Measurements from ENCODE around the gene CC2D1A.
"Not testable (repeated sequence)": the region's sequence is repeated elsewhere in the genome, so short reads cannot be mapped to it uniquely, and the experiment has no call there.

CC2D1A gene

GRCh38 chr19:13906910-13907309 is 909 bp downstream of the CC2D1A start:
- DNase-seq (ENCODE audit: low read depth, low spot score): no peak

DNA sequence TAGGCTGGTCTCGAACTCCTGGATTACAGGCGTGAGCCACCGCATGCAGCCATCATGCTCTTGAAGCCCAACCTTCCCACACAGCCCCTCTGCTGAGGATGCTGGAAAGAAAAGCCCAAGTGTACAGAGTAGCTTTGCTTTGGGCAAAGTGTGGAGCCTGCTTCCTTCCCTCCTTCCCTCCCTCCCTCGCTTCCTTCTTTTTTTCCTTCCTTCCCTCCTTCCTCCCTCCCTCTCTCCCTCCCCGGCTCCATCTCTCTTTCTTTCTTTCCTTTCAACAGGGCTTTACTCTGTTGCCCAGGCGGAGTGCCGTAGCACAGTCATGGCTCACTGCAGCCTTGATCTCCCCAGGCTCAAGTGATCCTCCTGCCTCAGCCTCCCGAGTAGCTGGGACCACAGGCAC is 2.7 kb downstream of the CC2D1A start:
- no peak for DNase-seq (ENCODE audit: low read depth, low spot score)

DNA sequence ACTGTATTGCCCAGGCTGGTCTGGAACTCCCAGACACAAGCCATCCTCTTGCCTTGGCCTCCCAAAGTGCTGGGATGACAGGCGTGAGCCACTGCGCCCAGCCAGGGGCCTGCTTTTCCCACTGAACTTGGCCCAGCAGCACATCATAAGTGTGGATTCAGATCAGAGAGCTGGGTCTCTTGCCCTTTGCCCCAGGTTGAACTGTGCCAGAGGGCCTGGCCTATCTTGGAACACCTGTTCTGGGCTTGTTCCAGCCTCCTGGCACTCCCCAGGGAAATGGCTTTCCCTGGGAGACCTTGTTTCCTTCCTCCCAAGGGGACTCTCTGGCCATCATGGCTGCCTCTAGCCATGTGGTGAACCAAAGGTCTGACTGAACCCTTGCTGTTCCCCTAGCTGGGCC is 3.4 kb downstream of the CC2D1A start:
- DNase-seq (ENCODE audit: low read depth, low spot score): no peak

DNA sequence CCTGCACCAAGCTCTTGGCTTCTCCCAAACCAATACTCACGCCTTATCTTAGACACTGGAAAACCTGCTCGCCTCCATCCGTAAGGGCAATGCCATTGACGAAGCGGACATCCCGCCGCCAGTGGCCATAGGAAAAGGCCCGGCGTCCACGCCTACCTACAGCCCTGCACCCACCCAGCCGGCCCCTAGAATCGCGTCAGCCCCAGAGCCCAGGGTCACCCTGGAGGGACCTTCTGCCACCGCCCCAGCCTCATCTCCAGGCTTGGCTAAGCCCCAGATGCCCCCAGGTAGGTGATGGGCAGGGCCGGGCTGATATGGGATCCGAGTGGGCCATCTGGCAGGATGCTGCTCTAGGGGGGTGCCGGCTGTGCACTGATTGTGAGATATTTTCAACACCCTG is 7.4 kb downstream of the CC2D1A start:
- no peak for DNase-seq (ENCODE audit: low read depth, low spot score)

- DNase-seq (ENCODE audit: low read depth, low spot score): no peak
Measured at GRCh38 chr19:13914777-13915176, 8.8 kb downstream of the CC2D1A start.

DNA sequence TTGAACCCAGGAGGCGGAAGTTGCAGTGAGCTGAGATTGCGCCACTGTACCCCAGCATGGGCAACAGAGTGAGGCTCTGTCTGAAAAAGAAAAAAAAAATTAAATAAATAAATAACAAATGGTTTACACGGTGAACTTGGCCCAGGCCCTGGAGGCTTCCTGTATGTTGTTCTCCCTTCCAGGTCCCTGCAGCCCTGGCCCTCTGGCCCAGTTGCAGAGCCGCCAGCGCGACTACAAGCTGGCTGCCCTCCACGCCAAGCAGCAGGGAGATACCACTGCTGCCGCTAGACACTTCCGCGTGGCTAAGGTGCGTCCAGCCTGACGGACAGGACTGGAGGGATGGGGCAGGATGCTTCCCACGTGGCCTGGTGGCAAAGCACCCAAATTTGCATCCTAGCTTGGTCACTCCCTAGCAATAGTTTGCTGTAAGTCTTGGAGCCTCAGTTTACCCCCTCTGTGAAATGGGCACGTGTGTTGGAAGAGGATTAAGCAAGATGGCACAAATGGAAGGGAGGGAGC is 11.9 kb downstream of the CC2D1A start:
- no peak for DNase-seq (ENCODE audit: low read depth, low spot score)

GRCh38 chr19:13918726-13919411 is 12.9 kb downstream of the CC2D1A start:
- no peak for DNase-seq (ENCODE audit: low read depth, low spot score)

DNA sequence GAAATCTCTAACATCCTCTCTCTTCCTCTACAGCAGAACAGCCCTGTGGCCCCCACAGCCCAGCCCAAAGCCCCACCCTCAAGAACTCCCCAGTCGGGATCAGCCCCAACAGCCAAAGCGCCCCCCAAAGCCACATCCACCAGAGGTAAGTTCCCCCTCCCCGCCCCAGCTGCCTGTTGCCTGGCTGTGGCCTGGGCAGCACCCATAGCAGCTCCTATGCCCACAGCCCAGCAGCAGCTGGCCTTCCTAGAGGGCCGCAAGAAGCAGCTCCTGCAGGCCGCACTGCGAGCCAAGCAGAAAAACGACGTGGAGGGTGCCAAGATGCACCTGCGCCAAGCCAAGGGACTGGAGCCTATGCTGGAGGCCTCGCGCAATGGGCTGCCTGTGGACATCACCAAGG is 14.5 kb downstream of the CC2D1A start:
- DNase-seq (ENCODE audit: low read depth, low spot score): no peak

- DNase-seq (ENCODE audit: low read depth, low spot score): peak; percentile 67
Measured at GRCh38 chr19:13920940-13921747, 15.1 kb downstream of the CC2D1A start.

DNA sequence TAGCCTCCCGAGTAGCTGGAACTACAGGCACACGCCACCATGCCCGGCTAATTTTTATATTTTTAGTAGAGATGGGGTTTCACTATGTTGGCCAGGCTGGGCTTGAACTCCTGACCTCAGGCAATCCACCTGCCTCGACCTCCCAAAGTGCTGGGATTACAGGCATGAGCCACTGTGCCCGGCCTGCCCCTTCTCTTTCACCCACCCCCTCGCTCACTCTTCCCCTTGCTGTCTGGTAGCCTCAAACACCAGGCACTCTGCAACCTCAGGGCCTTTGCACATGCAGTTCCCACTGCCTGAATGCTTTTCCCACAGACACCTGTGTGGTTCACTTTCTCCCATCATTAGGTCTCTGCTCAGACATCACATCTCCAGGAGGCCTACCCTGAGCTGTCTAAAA is 16.1 kb downstream of the CC2D1A start:
- not testable (repeated sequence) for DNase-seq (ENCODE audit: low read depth, low spot score)

GRCh38 chr19:13923194-13923987 is 17.4 kb downstream of the CC2D1A start:
- no peak for DNase-seq (ENCODE audit: low read depth, low spot score)

- no peak for DNase-seq (ENCODE audit: low read depth, low spot score)
Measured at GRCh38 chr19:13926010-13926409, 20.0 kb downstream of the CC2D1A start.

GRCh38 chr19:13926715-13927114 is 20.7 kb downstream of the CC2D1A start:
- DNase-seq (ENCODE audit: low read depth, low spot score): no peak

- no peak for DNase-seq (ENCODE audit: low read depth, low spot score)
Measured at GRCh38 chr19:13929340-13929739, 23.3 kb downstream of the CC2D1A start.

GRCh38 chr19:13929956-13930355 is 24.0 kb downstream of the CC2D1A start:
- DNase-seq (ENCODE audit: low read depth, low spot score): no peak

GRCh38 chr19:13930402-13930801 is 24.4 kb downstream of the CC2D1A start:
- no peak for DNase-seq (ENCODE audit: low read depth, low spot score)

DNA sequence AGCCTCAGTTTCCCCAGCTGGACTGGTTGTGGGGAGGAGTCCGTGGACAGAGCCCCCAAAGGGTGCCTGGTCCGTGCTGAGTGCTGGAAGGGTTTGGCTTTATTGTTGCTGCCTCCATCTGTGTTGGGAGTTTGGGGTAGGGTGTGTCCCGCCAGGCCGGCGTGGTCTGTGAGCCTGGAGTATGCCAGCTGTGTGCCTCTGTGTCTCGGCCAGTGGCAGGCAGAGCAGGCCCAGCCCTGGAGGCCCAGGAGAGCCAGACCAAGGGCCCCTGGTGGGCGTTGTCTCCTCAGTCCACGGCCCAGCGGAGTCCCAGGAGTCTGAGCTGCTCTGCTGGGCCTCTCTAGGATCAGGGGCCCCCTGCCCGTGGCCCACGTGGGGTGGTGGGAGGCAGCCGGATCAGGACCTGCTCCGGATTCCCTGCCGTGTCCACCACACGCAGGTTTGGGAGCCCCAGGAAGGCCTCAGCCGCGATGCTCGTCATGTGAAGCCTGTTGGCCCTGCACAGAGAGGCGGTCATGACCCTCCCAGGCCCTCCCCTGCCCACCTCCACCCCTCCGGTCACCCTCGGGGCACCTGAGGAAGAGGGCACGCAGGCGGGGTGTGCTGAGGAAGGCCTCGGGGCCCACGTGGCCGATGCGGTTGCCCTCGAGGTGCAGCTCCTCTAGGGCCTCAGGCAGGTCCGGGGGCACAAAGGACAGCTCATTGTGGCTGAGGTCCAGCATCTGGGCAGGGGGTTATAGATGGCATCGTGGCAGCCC is 25.6 kb downstream of the CC2D1A start:
- no peak for DNase-seq (ENCODE audit: low read depth, low spot score)

DNA sequence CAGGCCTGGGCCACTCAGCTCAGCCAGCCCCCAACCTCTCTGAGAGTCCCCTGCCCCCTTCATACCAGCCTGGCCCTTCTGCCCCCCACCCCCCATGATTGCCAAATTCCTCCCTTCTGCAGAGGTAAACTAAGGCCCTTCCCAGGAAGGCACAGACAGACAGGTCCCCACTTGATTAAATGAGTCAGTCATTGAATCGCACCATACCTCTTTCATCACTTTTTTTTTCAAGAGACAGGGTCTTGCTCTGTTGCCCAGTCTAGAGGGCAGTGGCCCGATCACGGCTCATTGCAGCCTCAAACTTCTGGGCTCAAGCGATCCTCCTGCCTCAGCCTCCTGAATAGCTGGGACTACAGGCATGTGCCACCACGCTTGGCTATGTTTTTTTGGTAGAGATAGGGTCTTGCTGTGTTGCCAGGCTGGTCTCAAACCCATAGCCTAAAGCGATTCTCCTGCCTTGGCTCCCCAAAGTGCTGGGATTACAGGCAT is 26.2 kb downstream of the CC2D1A start:
- no peak for DNase-seq (ENCODE audit: low read depth, low spot score)

DNA sequence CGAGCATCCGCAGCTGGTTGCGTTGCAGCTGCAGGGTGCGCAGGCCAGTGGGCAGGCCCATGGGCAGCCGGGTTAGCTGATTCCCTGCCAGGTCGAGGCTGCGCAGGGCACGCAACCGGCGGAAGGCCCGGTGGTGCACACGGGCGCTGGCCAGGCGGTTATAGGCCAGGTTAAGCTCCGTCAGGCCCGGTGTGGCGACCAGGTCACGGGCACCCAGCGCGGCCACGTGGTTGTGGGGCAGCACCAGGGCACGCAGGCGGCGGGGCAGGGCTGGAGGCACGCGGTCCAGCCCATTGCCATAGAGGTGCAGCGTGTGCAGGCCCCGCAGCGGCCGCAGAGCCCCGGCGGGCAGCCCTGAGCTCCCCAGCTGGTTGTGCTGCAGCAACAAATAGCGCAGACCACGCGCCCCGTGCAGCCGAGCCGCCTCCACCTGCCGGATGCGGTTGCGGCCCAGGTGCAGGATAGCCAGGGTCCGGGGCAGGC is 27.0 kb downstream of the CC2D1A start:
- no peak for DNase-seq (ENCODE audit: low read depth, low spot score)

DNA sequence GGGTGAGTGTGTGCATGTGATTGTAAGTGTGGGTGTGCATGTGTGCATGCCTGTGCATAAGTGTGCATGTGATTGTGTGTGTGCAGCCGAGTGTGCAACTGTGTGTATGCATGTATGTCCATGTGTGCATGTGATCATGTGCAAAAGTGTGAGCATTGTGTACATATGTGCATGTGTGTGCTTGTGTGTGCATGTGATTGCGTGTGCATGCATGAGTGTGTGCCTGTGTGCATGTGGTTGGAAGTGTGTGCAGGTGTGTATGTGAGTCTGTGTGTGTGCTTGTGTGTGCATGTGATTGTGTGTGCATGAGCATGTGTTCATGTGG is 28.7 kb downstream of the CC2D1A start:
- no peak for DNase-seq (ENCODE audit: low read depth, low spot score)

Measured in ELF-1 (cell line).